GM21526 (cell line): Measurements from ENCODE around the gene DAB2IP.
"Not testable (repeated sequence)": the region's sequence is repeated elsewhere in the genome, so short reads cannot be mapped to it uniquely, and the experiment has no call there.

Experiments used
- ATAC-seq: cut with Tn5 transposase; IDR thresholded peaks from one replicate; pipeline ENCODE4 v1.9.1; 2021; ENCODE audit warnings: moderate library complexity; ENCODE audit not compliant: unreplicated experiment, low FRiP score

DAB2IP gene

GRCh38 chr9:121641224-121641611 is 10.2 kb upstream of the DAB2IP start:
- no peak for ATAC-seq

DNA sequence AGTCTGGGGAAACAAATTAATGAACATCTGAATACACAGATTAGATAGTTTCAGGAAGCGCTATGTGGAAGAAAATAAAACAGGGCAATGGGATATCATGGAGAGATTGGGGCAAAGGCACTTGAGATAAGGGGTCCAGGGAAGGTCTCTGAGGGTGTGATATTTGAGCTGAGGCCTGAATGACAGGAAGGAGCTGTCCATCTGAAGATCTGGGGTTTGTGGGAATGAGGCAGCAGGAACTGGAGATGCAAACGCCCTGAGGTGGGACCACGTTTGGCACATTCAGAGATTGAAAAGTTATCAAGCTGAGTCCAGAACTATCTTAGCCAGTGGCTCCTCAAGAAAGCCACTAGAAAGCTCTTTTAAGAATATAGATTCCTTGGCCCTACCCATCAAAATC is 8.7 kb upstream of the DAB2IP start:
- no peak for ATAC-seq

DNA sequence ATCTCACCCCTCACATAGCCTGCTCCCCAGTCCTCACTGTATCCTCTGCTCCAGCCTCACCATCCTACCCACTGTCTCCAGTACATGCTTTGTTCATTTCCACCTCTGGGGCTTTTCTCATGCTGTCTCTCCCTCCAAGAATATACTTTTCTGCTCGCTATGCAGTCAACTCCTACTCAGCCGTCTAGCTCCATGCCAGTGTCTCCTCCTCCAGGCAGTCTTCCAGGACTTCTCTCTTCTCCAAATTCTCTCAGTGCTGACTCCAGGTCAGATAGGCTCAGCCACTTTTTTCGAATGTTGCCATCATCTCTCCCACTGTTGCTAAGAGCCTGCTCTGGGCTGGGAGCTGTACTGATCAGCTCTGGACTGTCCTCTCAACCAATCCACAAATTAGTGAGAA is 8.0 kb upstream of the DAB2IP start:
- no peak for ATAC-seq

DNA sequence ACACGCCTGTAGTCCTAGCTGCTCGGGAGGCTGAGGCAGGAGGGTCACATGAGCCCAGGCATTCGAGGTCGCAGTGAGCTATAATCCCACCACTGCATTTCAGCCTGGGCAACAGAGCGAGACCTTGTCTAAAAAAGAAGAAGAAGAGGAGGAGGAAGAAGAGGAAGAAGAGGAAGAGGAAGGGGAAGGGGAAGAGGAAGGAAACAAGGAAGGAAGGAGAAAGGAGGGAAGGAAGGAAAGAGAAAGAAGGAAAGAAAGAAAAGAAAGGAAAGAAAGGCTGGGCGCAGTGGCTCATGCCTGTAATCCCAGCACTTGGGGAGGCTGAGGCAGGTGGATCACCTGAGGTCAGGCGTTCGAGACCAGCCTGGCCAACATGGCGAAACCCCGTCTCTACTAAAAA is 7.4 kb upstream of the DAB2IP start:
- ATAC-seq = not testable (repeated sequence)

DNA sequence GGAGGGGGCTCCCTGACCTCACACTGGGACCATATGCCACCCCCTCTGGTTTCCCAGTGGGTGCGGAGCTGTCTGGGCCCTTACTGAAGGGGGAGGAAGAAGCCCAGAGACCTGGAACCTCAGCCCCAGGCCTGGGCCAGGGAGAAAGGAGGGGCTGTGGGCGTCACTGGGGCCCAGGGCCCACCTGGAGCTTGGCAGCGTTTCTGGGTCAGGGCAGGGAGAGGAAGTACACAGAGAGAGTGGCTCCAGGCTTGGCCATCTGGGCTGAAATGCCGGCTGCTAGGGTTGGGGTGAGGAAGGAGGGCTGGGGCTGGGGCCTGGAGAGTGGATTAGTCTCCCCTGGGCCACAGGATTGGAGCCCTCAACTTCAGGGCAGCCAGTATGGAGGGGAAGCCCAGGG is 6.4 kb upstream of the DAB2IP start:
- no peak for ATAC-seq

GRCh38 chr9:121645853-121646807 is 5.3 kb upstream of the DAB2IP start:
- ATAC-seq = no peak

- ATAC-seq = no peak
Observed at GRCh38 chr9:121646992-121647391, 4.4 kb upstream of the DAB2IP start.

DNA sequence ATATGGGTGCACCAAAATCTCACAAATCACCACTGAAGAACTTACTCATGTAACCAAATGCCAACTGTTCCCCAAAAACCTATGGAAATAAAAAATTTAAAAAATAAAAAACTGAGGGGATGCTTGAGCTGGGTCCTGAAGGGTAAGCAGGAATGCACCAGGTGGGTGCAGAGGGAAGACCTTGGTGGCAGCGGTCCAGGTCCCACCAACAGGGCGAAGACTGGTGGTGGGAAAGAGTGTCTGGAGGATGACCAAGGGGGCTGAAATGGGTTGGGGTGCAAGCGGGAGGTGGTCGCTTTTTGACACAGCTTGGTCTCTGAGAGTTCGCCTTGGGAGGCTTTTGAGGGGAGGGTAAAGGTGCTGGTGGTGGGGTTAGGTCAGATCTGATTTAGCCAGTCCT is 3.3 kb upstream of the DAB2IP start:
- ATAC-seq = no peak

DNA sequence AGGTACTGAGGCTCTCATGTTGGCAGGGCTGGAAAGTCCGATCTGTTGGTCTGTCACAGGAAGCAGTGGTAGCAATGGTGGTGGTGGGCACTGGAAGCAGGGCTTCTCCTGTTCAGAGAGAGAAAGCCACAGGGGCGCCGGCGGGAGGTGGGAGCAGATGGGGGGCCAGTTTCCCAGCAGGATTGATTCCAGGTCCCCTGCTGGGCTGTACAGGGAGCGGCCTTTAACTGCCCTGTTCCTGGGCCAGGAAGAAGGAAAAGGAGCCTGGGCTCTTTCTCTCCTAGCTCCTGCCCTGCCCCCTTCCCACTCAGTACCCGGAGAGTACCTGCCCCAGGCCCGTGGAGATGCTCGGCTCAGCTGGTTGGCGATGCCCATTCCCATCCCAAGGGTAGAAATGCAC is 2.6 kb upstream of the DAB2IP start:
- no peak for ATAC-seq

- ATAC-seq = no peak
Observed at GRCh38 chr9:121649476-121650216, 1.8 kb upstream of the DAB2IP start.

DNA sequence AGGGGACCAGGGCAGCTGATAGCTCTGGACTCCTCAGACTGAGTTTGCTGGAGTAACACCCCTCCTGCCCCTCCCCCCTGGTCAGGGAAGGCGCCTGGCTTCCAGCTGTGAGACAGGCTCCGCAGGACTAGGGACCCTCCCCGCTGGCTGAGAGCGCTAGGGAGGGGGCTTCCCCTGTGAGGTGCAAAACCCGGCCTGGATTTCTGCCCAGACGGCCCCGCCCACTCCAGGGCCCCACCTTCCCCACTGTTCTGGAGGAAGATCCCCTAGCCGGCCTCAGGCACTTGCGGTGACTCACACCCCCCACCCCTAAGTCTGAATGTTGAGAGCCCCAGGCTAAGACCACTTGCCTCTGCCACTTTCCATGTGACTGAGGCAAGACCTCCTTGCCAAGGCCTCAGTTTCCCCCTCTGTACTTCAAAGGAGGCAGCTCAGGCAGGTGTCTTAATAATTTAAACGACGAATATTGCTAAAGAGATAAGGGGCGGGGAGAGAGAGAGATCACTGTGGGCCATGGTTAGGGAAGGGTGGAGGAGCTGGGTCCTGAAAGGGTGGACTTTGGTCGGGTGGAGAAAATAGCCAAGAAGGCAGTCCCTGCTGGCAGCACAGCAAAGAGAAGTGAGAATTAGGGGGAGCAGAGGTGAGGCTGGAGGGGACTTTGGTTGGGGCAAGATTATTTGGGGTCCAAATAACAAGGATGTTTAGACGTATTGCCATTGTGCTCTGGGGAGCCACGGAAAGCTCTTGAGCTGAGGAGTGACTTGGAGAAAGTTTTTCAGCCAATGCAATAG is 1.0 kb upstream of the DAB2IP start:
- ATAC-seq = no peak

DNA sequence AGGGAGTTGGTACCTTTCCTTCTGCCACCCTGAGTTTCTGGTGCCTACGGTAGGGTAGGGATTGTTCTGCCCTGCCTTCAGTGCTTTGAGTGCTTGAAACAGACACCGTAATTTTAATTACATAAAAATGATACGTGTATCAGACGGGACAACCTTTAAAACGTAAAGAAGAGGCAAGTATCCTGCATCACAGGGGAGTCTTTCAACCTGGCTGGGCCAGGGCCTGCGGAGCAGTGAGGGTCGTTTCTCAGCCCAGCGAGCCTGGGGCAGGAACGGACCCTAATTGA is 483 bp upstream of the DAB2IP start:
- ATAC-seq = no peak

DNA sequence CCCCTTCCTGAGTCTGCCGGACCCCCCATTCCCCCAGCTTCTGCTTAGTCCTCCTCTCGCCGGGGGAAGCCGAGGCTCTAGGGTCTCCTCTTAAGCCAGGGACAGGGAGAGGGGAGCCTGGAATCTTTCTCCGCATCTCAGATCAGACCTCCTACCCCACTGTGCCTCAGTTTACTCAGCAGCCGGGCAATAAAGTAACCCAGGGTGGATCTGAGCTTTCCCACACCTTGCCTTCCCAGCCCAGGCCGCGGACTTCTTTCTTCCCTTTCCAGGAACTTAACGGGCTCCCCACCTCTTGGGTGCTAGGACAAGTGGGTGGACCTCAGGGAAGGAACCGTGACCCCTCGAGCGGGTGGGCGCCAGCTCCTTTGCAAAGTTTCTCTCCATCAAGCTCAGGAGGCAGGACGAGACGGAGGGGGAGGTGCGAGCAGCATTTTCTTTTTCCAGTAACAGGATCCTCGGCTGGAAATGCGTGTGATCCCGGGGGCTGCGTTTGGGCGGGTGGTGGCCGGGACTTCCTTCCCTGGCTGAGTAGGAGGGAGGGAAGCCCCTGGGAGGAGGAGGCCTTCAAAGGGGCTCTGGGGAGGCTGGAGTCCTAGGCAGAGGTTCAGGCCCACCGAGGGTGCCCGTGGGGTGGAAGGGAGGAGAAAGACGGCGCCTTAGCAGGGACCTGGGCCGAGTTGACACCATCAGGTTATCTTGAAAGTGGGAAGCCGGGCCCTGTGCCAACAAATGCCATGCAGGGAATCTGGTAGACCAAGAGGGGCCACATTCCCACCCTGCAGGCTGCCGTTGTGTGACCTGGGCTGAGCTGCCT is 795 bp downstream of the DAB2IP start:
- no peak for ATAC-seq

- no peak for ATAC-seq
Observed at GRCh38 chr9:121652838-121653231, 1.4 kb downstream of the DAB2IP start.

- ATAC-seq = no peak
Observed at GRCh38 chr9:121654499-121655140, 3.2 kb downstream of the DAB2IP start.

DNA sequence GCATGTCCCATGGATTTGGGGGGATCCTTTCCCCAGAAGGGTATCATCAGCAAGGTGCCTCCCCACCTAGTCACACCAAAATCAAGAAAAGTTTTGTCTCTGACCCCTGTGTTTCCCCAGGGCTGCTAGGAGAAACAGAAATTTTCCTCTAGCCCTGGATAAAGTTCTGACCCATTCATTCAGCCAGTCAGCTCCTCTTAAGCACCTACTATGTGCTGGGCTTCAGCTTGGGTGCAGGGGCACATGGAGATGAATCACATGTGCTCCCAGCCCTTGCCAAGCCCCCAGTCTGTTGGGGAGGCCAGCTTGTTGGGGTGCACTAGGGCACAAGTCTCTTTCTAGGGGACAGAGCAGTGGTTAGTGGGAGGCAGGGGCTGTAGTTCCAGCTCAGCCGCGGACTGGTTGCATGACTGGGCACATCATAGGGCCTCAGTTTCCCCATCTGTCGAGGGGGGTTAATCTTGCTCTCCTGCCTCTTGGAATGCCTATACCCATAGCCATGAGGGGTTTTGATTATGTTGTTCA is 3.9 kb downstream of the DAB2IP start:
- ATAC-seq = no peak

- ATAC-seq = no peak
Observed at GRCh38 chr9:121656941-121657470, 5.6 kb downstream of the DAB2IP start.

GRCh38 chr9:121658166-121658565 is 6.7 kb downstream of the DAB2IP start:
- no peak for ATAC-seq

GRCh38 chr9:121658591-121658990 is 7.2 kb downstream of the DAB2IP start:
- no peak for ATAC-seq
